Muscle layer of duodenum (tissue), 2 donors: ENCODE data around the gene PTPRN2.

Experiments
- H3K27ac ChIP-seq: one replicate; pipeline ENCODE4 v1.7.0; 2013; ENCODE audit warnings: mild to moderate bottlenecking, low read length
- H3K27me3 ChIP-seq: one replicate; pipeline ENCODE4 v1.7.0; 2013; ENCODE audit warnings: low read depth, mild to moderate bottlenecking, control low read depth, low read length
- H3K36me3 ChIP-seq, 2 donors: one replicate each; pipeline ENCODE4 v1.7.0; 2013; ENCODE audit warnings: low read length in 2 of 2, control low read depth in 1 of 2, mild to moderate bottlenecking in 1 of 2; ENCODE audit not compliant: insufficient read depth in 2 of 2, control insufficient read depth in 1 of 2
- H3K4me1 ChIP-seq, 2 donors: one replicate each; pipeline ENCODE4 v1.7.0; 2013; ENCODE audit warnings: low read length in 2 of 2, mild to moderate bottlenecking in 2 of 2, control low read depth in 1 of 2, moderate library complexity in 1 of 2; ENCODE audit not compliant: insufficient read depth in 2 of 2, control insufficient read depth in 1 of 2
- H3K4me3 ChIP-seq, 2 donors: one replicate each; pipeline ENCODE4 v1.7.0; 2013; ENCODE audit warnings: low read length in 2 of 2, low read depth in 1 of 2, mild to moderate bottlenecking in 1 of 2
- H3K9me3 ChIP-seq, 2 donors: one replicate each; pipeline ENCODE4 v1.7.0; 2013; ENCODE audit warnings: low read length in 2 of 2, control low read depth in 1 of 2, mild to moderate bottlenecking in 1 of 2; ENCODE audit not compliant: control insufficient read depth in 1 of 2
- donor health status: healthy.

The PTPRN2 gene

GRCh38 chr7:158283016-158283974 is 304.3 kb downstream of the PTPRN2 start:
- H3K36me3 ChIP-seq, result no peaks in the 10 kb centered on the region
- H3K4me1 ChIP-seq, result no peaks in the 10 kb centered on the region
- H3K4me3 ChIP-seq, result no peak overlapping the region
- H3K9me3 ChIP-seq, result peaks cover 0 to 26% of the 10 kb centered on the region in 2 donors
- H3K27me3 ChIP-seq, result no peaks in the 10 kb centered on the region
- H3K27ac ChIP-seq, result no peak overlapping the region

- no peaks in the 10 kb centered on the region for H3K36me3 ChIP-seq
- no peaks in the 10 kb centered on the region for H3K27me3 ChIP-seq
- H3K4me1 ChIP-seq, result no peaks in the 10 kb centered on the region
- H3K27ac ChIP-seq, result no peak overlapping the region
- H3K4me3 ChIP-seq, result no peak overlapping the region
- peaks cover 0 to 21% of the 10 kb centered on the region in 2 donors for H3K9me3 ChIP-seq
These were observed 305.1 kb downstream of the PTPRN2 start for GRCh38 chr7:158282461-158283001.

DNA sequence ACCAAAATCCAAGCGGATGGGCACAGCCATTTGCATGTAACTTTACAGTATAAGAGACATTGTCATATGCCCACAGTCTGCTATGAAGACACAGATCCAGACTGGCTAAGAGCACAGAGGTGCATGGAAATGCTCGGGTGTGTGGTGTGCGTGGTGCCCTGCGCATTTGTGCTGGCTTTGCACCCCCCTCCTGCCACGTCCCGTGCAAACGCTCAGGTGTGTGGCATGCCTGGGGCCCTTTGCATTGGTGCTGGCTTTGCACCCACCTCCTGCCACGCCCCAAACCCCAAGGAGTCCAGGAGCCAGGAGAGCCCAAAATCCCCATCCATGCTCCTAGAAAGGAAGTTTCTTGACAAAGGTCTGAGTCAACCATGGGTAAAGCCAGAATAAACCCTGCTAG is 306.2 kb downstream of the PTPRN2 start:
- H3K36me3 ChIP-seq, result no peaks in the 10 kb centered on the region
- H3K27me3 ChIP-seq, result no peaks in the 10 kb centered on the region
- H3K4me1 ChIP-seq, result no peaks in the 10 kb centered on the region
- no peak overlapping the region for H3K27ac ChIP-seq
- peaks cover 0 to 10% of the 10 kb centered on the region in 2 donors for H3K9me3 ChIP-seq
- H3K4me3 ChIP-seq, result no peak overlapping the region

- Histone ChIP-seq H3K4me3 (no peak overlapping the region), H3K4me1 (no peaks in the 10 kb centered on the region), H3K27ac (no peak overlapping the region), H3K36me3 (no peaks in the 10 kb centered on the region), H3K9me3 (peaks cover 0 to 3% of the 10 kb centered on the region in 2 donors), H3K27me3 (no peaks in the 10 kb centered on the region)
These were observed 307.0 kb downstream of the PTPRN2 start for GRCh38 chr7:158280448-158281144.

DNA sequence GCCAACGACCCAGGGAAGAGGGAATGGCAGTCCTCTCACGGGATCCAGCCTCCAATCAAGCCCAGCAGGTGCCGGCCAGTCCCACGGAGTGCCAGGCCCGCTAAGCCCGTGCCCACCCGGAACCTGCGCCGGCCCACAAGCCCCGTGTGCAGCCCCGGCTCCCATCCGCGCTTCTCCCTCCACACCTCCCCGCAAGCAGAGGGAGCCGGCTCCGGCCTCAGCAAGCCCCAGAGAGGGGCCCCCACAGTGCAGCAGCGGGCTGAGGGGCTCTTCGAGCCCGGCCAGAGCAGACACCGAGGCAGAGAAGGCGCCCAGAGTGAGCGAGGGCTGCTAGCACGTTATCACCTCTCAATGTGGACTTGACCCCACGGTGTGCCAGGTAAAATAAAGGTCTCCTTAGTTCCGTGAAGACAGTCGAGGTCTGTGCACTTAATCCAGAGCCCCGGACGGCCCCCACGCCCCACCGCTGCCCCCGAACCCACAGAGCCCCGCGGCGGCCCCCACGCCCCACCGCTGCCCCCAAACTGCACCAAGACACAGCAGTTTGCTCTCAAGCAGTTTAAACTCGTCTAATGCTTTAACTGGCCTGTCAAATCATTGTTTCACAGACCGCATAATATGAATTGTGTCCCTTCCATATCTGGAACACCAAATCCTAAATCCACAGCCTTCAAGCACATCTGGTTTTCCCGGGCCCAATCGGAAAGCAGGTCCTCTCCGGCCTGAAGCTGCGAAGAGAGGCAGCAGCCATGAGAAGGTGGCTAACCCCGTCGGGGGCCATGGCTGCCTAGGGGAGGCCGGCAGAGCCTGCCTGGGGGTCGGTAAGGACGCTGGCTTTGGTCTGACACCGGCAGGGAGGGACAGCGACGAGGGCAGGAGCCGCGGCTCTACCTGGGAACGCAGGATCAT is 307.8 kb downstream of the PTPRN2 start:
- Histone ChIP-seq H3K4me3 (no peak overlapping the region), H3K36me3 (no peaks in the 10 kb centered on the region), H3K9me3 (no peaks in the 10 kb centered on the region), H3K27me3 (no peaks in the 10 kb centered on the region), H3K27ac (no peak overlapping the region), H3K4me1 (no peaks in the 10 kb centered on the region)

GRCh38 chr7:158278745-158279320 is 308.8 kb downstream of the PTPRN2 start:
- no peaks in the 10 kb centered on the region for H3K27me3 ChIP-seq
- H3K27ac ChIP-seq, result no peak overlapping the region
- no peaks in the 10 kb centered on the region for H3K36me3 ChIP-seq
- H3K4me1 ChIP-seq, result no peaks in the 10 kb centered on the region
- no peaks in the 10 kb centered on the region for H3K9me3 ChIP-seq
- no peak overlapping the region for H3K4me3 ChIP-seq

- no peaks in the 10 kb centered on the region for H3K4me1 ChIP-seq
- no peaks in the 10 kb centered on the region for H3K27me3 ChIP-seq
- H3K9me3 ChIP-seq, result no peaks in the 10 kb centered on the region
- H3K27ac ChIP-seq, result no peak overlapping the region
- no peak overlapping the region for H3K4me3 ChIP-seq
- H3K36me3 ChIP-seq, result no peaks in the 10 kb centered on the region
These were observed 310.1 kb downstream of the PTPRN2 start for GRCh38 chr7:158277219-158278141.

- Histone ChIP-seq H3K36me3 (no peaks in the 10 kb centered on the region), H3K27ac (no peak overlapping the region)
These were observed 311.0 kb downstream of the PTPRN2 start for GRCh38 chr7:158276414-158277218.

GRCh38 chr7:158275711-158276413 is 311.8 kb downstream of the PTPRN2 start:
- H3K9me3 ChIP-seq, result no peaks in the 10 kb centered on the region
- no peaks in the 10 kb centered on the region for H3K36me3 ChIP-seq
- H3K27ac ChIP-seq, result no peak overlapping the region
- no peaks in the 10 kb centered on the region for H3K27me3 ChIP-seq
- no peaks in the 10 kb centered on the region for H3K4me1 ChIP-seq
- no peak overlapping the region for H3K4me3 ChIP-seq

More at GRCh38 chr7:158276414-158277218, 311.0 kb downstream of the PTPRN2 start:
- Histone ChIP-seq H3K9me3 (no peaks in the 10 kb centered on the region), H3K27me3 (no peaks in the 10 kb centered on the region), H3K4me1 (no peaks in the 10 kb centered on the region), H3K4me3 (no peak overlapping the region)
